Liver (tissue), 9 donors: ENCODE measurements around the gene PIGW. TPM values are rescaled to one million over a fixed set of nuclear protein-coding genes. Genes with fewer than 3 reads are reported as not detected.
A peak's percentile ranks its signal among the peaks of the same experiment; 100 is the strongest.

Source experiments
- DNase-seq: peaks from one replicate; pipeline ENCODE4 v3.0.0-alpha.2; 2017; ENCODE audit warnings: low spot score
- H3K27ac ChIP-seq, 2 donors: one replicate each; pipeline ENCODE4 v1.7.0; 2013; ENCODE audit warnings: inconsistent platforms in 2 of 2, low read length in 2 of 2, control low read depth in 1 of 2, low read depth in 1 of 2, mild to moderate bottlenecking in 1 of 2
- H3K27me3 ChIP-seq, 4 donors: one replicate each; pipeline versions ENCODE4 v1.6.1 to v1.7.0; 2013; ENCODE audit warnings: low read length in 3 of 4, inconsistent platforms in 1 of 4, mild to moderate bottlenecking in 1 of 4, moderate library complexity in 1 of 4; ENCODE audit not compliant: control insufficient read depth in 4 of 4, insufficient read depth in 4 of 4
- H3K36me3 ChIP-seq, 4 donors: one replicate each; pipeline versions ENCODE4 v1.6.1 to v1.7.0; 2013; ENCODE audit warnings: low read length in 3 of 4, mild to moderate bottlenecking in 3 of 4, low read depth in 1 of 4, moderate library complexity in 1 of 4; ENCODE audit not compliant: control insufficient read depth in 4 of 4, insufficient read depth in 3 of 4
- H3K4me1 ChIP-seq, 4 donors: one replicate each; pipeline versions ENCODE4 v1.6.1 to v1.7.0; 2013; ENCODE audit warnings: low read length in 3 of 4, mild to moderate bottlenecking in 3 of 4, moderate library complexity in 1 of 4; ENCODE audit not compliant: control insufficient read depth in 4 of 4, insufficient read depth in 4 of 4
- H3K4me3 ChIP-seq, 3 donors: one replicate each; pipeline versions ENCODE4 v1.6.1 to v1.7.0; 2013; ENCODE audit warnings: low read length in 3 of 3, control low read depth in 1 of 3, low read depth in 1 of 3, mild to moderate bottlenecking in 1 of 3
- H3K9ac ChIP-seq, 2 donors: one replicate each; pipeline ENCODE4 v1.7.0; 2013; ENCODE audit warnings: low read length in 2 of 2, mild to moderate bottlenecking in 2 of 2, moderate library complexity in 2 of 2, control low read depth in 1 of 2, low read depth in 1 of 2
- H3K9me3 ChIP-seq, 4 donors: one replicate each; pipeline versions ENCODE4 v1.6.1 to v1.7.0; 2013; ENCODE audit warnings: low read length in 3 of 4; ENCODE audit not compliant: control insufficient read depth in 4 of 4
- EGR1 ChIP-seq, 2 donors: IDR thresholded peaks; 2 replicates each; pipeline ENCODE4 v1.6.1; 2016 to 2018; ENCODE audit warnings: antibody characterized with exemption in 2 of 2, low read depth in 2 of 2
- FOXA2 ChIP-seq: IDR thresholded peaks from 2 replicates; pipeline ENCODE4 v1.6.1; 2016; ENCODE audit warnings: antibody characterized with exemption
- GABPA ChIP-seq, 2 donors: IDR thresholded peaks in 1 of 2; conservative IDR thresholded peaks in 1 of 2; 2 replicates each; pipeline ENCODE4 v1.6.1; 2016; ENCODE audit warnings: antibody characterized with exemption in 2 of 2, mild to moderate bottlenecking in 1 of 2, moderate library complexity in 1 of 2
- HNF4A ChIP-seq, 2 donors: conservative IDR thresholded peaks; 2 replicates each; pipeline ENCODE4 v1.6.1; 2016; ENCODE audit warnings: antibody characterized with exemption in 2 of 2, mild to moderate bottlenecking in 2 of 2
- HNF4G ChIP-seq: IDR thresholded peaks from 2 replicates; pipeline ENCODE4 v1.6.1; 2016; ENCODE audit warnings: antibody characterized with exemption
- JUND ChIP-seq, 2 donors: IDR thresholded peaks; 2 replicates each; pipeline ENCODE4 v1.6.1; 2016; ENCODE audit warnings: antibody characterized with exemption in 2 of 2
- NR2F2 ChIP-seq: IDR thresholded peaks from 2 replicates; pipeline ENCODE4 v1.6.1; 2016; ENCODE audit warnings: antibody characterized with exemption
- RAD21 ChIP-seq, 2 donors: IDR thresholded peaks; 2 replicates each; pipeline ENCODE4 v1.6.1; 2016; ENCODE audit warnings: antibody characterized with exemption in 2 of 2, mild to moderate bottlenecking in 2 of 2
- RXRA ChIP-seq, 2 donors: IDR thresholded peaks; 2 replicates each; pipeline ENCODE4 v1.6.1; 2017 to 2018; ENCODE audit warnings: antibody characterized with exemption in 2 of 2, mild to moderate bottlenecking in 1 of 2
- SP1 ChIP-seq: IDR thresholded peaks from 2 replicates; pipeline ENCODE4 v1.6.1; 2018; ENCODE audit warnings: antibody characterized with exemption, mild to moderate bottlenecking
- YY1 ChIP-seq: IDR thresholded peaks from 2 replicates; pipeline ENCODE4 v1.6.1; 2016; ENCODE audit warnings: antibody characterized with exemption, mild to moderate bottlenecking
- WGBS: extraction: QIAGEN DNeasy Blood & Tissue Kit; methylation state at CpG from one replicate; pipeline ENCODE4 v1.1.7; 2013; 5-methylcytosine and 5-hydroxymethylcytosine counted together
- polyA plus RNA-seq, 2 donors: library from polyadenylated mRNA; stranded (reverse) in 1 of 2; unstranded in 1 of 2; fragments of 200-250 nt in 1 of 2; fragments of >200 nt in 1 of 2; fragmentation: Nextera tagmentation in 1 of 2; extraction: Ambion mirVana in 1 of 2; gene quantifications; one replicate each; pipeline versions ENCODE4 v1.2.1 to v1.2.3, GENCODE V29; 2013 to 2015
- total RNA-seq, 2 donors: library from RNA; depleted of rRNA; stranded (reverse); fragments of >200 nt; gene quantifications; one replicate each; pipeline ENCODE4 v1.2.3, GENCODE V29; 2014
- TF ChIP-seq, protein P1 (sequence below): IDR thresholded peaks from 2 replicates; pipeline ENCODE4 v1.6.1; 2016; ENCODE audit warnings: antibody characterized with exemption
- TF ChIP-seq, protein P2 (sequence below): IDR thresholded peaks from 2 replicates; pipeline ENCODE4 v1.6.1; 2016; ENCODE audit warnings: antibody characterized with exemption, mild to moderate bottlenecking
- TF ChIP-seq, protein P3 (sequence below): IDR thresholded peaks from 2 replicates; pipeline ENCODE4 v1.6.1; 2016; ENCODE audit warnings: antibody characterized with exemption
- donor health status: healthy.
- donor health status: healthy.
- donor health status: healthy.
- donor health status: healthy.
- donor health status: healthy.

PIGW gene
- total and polyA plus RNA-seq, 4 donors = 3.2 to 9.6 (median 6.1) TPM

DNA sequence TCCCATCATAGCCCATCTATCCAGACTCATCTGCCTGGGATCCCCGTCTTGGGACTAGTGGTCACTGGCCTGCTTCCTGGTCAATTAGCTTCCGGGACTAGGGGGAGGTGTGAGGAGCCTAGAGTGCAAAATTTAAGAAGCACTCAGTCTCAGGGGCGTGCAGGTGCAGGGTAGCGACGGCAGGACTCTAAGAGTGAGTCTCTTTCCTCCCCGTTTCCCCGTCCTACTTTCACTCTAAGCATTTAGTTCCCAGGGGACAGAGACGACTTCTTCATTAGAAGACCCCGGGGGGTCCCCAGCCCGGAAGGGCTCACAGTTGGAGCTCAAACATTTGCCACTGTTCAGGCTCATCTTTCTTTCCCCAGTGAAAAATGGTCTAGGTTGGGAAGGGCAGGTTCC is 49.0 kb upstream of the PIGW start:
- H3K27ac ChIP-seq = no peak overlapping the region
- H3K27me3 ChIP-seq = no peaks in the 10 kb centered on the region
- TF ChIP-seq NR2F2 = no peak
- no peak for DNase-seq
- no peak overlapping the region for H3K9ac ChIP-seq
- no peaks in the 10 kb centered on the region for H3K9me3 ChIP-seq
- no peaks in the 10 kb centered on the region for H3K36me3 ChIP-seq
- 45% methylated on average over 10 of the region's 10 CpGs for WGBS
- peaks cover 9 to 35% (median 28%) of the 10 kb centered on the region in 4 donors for H3K4me1 ChIP-seq
- H3K4me3 ChIP-seq = peak overlapping the region; percentile 73 to 88 (median 84)

DNA sequence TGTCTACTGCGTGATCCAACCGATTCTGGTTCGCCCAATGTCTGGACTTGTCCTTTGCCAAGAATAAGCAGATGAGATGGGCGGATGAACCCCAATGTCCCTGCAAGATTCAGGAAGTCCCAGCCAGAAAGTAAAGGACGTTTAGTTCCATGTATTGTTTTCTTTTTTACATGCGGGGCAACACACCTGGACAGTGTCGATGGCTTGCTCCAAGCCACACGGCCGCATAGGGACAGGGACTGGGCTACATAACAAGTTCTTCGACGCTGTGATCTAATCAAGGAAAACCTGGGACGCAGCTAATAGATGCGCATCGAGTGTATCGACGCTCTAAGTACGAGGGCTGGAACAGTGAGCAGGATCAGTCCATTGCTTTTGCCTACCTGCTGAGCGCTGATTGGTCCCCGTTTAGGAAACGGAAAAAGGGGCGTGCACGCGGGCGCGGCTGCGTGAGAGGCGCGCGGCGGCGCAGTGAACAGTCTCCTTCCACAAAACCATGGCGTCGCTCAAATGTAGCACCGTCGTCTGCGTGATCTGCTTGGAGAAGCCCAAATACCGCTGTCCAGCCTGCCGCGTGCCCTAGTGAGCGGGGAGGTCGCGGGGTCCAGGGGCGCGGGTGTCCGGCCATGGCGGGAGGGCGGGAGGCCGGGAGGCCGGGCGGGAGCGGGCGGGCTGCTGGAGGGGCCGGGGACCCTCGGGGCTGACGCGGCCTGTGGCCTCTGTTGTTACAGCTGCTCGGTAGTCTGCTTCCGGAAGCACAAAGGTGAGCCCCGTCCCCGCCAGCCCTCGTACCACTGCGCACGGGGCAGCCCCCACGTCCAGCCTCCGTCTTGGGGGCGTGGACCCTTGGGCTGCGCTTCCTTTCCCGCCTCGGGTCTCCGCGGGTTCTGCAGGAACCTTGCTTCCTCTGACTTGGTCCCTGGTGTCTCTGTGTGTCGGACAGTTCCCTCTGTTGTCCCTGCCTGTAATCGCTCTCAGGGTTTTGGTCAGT is 48.3 kb upstream of the PIGW start, which contains the start of gene ZNHIT3:
TSS of gene ZNHIT3 (plus strand) at position 478 of the 991 bp plus-strand sequence. CDS start at position 497, 19 bp downstream.
- Histone ChIP-seq H3K36me3 (no peaks in the 10 kb centered on the region), H3K4me3 (peak within 1 kb of the TSS; percentile 73 to 88 (median 84)), H3K9me3 (no peaks in the 10 kb centered on the region), H3K27me3 (no peaks in the 10 kb centered on the region), H3K4me1 (peaks cover 9 to 35% (median 28%) of the 10 kb centered on the region in 4 donors), H3K27ac (peak within 1 kb of the TSS; percentile 42 to 53), H3K9ac (peak within 1 kb of the TSS; percentile 56 to 75)
- 1% methylated on average over 73 of the region's 73 CpGs for WGBS
- TF ChIP-seq, protein P1, sequence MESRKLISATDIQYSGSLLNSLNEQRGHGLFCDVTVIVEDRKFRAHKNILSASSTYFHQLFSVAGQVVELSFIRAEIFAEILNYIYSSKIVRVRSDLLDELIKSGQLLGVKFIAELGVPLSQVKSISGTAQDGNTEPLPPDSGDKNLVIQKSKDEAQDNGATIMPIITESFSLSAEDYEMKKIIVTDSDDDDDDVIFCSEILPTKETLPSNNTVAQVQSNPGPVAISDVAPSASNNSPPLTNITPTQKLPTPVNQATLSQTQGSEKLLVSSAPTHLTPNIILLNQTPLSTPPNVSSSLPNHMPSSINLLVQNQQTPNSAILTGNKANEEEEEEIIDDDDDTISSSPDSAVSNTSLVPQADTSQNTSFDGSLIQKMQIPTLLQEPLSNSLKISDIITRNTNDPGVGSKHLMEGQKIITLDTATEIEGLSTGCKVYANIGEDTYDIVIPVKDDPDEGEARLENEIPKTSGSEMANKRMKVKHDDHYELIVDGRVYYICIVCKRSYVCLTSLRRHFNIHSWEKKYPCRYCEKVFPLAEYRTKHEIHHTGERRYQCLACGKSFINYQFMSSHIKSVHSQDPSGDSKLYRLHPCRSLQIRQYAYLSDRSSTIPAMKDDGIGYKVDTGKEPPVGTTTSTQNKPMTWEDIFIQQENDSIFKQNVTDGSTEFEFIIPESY = peak; percentile 62
- peak in 1 of 2 donors; percentile 13 for TF ChIP-seq RAD21 (IDR thresholded peaks at IDR 0.05)
- TF ChIP-seq FOXA2 = no peak
- TF ChIP-seq EGR1 (IDR thresholded peaks at IDR 0.05; ENCODE audit: low read depth in 2 of 2) = peak; percentile 23 to 92
- TF ChIP-seq, protein P2, sequence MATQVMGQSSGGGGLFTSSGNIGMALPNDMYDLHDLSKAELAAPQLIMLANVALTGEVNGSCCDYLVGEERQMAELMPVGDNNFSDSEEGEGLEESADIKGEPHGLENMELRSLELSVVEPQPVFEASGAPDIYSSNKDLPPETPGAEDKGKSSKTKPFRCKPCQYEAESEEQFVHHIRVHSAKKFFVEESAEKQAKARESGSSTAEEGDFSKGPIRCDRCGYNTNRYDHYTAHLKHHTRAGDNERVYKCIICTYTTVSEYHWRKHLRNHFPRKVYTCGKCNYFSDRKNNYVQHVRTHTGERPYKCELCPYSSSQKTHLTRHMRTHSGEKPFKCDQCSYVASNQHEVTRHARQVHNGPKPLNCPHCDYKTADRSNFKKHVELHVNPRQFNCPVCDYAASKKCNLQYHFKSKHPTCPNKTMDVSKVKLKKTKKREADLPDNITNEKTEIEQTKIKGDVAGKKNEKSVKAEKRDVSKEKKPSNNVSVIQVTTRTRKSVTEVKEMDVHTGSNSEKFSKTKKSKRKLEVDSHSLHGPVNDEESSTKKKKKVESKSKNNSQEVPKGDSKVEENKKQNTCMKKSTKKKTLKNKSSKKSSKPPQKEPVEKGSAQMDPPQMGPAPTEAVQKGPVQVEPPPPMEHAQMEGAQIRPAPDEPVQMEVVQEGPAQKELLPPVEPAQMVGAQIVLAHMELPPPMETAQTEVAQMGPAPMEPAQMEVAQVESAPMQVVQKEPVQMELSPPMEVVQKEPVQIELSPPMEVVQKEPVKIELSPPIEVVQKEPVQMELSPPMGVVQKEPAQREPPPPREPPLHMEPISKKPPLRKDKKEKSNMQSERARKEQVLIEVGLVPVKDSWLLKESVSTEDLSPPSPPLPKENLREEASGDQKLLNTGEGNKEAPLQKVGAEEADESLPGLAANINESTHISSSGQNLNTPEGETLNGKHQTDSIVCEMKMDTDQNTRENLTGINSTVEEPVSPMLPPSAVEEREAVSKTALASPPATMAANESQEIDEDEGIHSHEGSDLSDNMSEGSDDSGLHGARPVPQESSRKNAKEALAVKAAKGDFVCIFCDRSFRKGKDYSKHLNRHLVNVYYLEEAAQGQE = peak; percentile 80
- TF ChIP-seq GABPA (IDR thresholded peaks at IDR 0.05 in 1 of 2, conservative IDR thresholded peaks at IDR 0.05 in 1 of 2) = peak in 1 of 2 donors; percentile 85
- peak; percentile 81 for TF ChIP-seq SP1
- TF ChIP-seq HNF4G = no peak
- no peak for TF ChIP-seq JUND (IDR thresholded peaks at IDR 0.05)
- peak; percentile 24 to 29 for TF ChIP-seq RXRA (IDR thresholded peaks at IDR 0.05)
- peak; percentile 96 for TF ChIP-seq YY1
- TF ChIP-seq, protein P3, sequence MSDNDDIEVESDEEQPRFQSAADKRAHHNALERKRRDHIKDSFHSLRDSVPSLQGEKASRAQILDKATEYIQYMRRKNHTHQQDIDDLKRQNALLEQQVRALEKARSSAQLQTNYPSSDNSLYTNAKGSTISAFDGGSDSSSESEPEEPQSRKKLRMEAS = peak; percentile 90
- peak in 1 of 2 donors; percentile 23 for TF ChIP-seq HNF4A (conservative IDR thresholded peaks at IDR 0.05)
- DNase-seq = peak; percentile 89
